SK-N-SH (cell line): ENCODE results near the gene KCTD5. TPM values are rescaled to one million over a fixed set of nuclear protein-coding genes. Genes with fewer than 3 reads are reported as not detected.

Source experiments
- polyA plus RNA-seq, 3 experiments: library from polyadenylated mRNA; depleted of rRNA; stranded (reverse); fragments of >200 nt; gene quantifications; 2 replicates each; pipeline ENCODE4 v1.2.3, GENCODE V29; 2012

KCTD5 gene
- polyA plus RNA-seq, 1 of the 3 experiments (the other 2 are of a cell fraction): 53.4 TPM

Other genes with a start within 250 kb of the KCTD5 start
- gene TEDC2, start 222.4 kb upstream of the KCTD5 start, polyA plus RNA-seq (2012; rRNA removed): 15.6 and 16.5 TPM in 2 replicates
- 0.26 and 0.28 TPM in 2 replicates for gene NTN3, start 211.2 kb upstream of the KCTD5 start, polyA plus RNA-seq (2012; rRNA removed)
- 5.6 and 6.7 TPM in 2 replicates for gene TBC1D24, start 207.4 kb upstream of the KCTD5 start, polyA plus RNA-seq (2012; rRNA removed)
- 30.2 and 80.1 TPM in 2 replicates for gene ATP6V0C, start 168.6 kb upstream of the KCTD5 start, polyA plus RNA-seq (2012; rRNA removed)
- gene AMDHD2, start 162.2 kb upstream of the KCTD5 start, polyA plus RNA-seq (2012; rRNA removed): 38.1 and 50.7 TPM in 2 replicates
- not detected in 2 replicates for gene CEMP1, start 151.1 kb upstream of the KCTD5 start, polyA plus RNA-seq (2012; rRNA removed)
- gene PDPK1, start 144.5 kb upstream of the KCTD5 start, polyA plus RNA-seq (2012; rRNA removed): 22.0 and 33.4 TPM in 2 replicates
- gene PRSS27, start 37.7 kb downstream of the KCTD5 start, polyA plus RNA-seq (2012; rRNA removed): 7.6 and 7.7 TPM in 2 replicates
- 100 and 143 TPM in 2 replicates for gene SRRM2, start 70.1 kb downstream of the KCTD5 start, polyA plus RNA-seq (2012; rRNA removed)
- gene ELOB, start 94.8 kb downstream of the KCTD5 start, polyA plus RNA-seq (2012; rRNA removed): 327 and 329 TPM in 2 replicates
- not detected in 2 replicates for gene PRSS33, start 105.0 kb downstream of the KCTD5 start, polyA plus RNA-seq (2012; rRNA removed)
- not detected in 2 replicates for gene PRSS41, start 115.9 kb downstream of the KCTD5 start, polyA plus RNA-seq (2012; rRNA removed)
- gene PRSS21, start 134.7 kb downstream of the KCTD5 start, polyA plus RNA-seq (2012; rRNA removed): not detected in 2 replicates
- gene ZG16B, start 147.8 kb downstream of the KCTD5 start, polyA plus RNA-seq (2012; rRNA removed): 0.26 and 0.47 TPM in 2 replicates
- gene PRSS22, start 175.6 kb downstream of the KCTD5 start, polyA plus RNA-seq (2012; rRNA removed): not detected in 2 replicates
- gene FLYWCH2, start 200.7 kb downstream of the KCTD5 start, polyA plus RNA-seq (2012; rRNA removed): 56.4 and 64.8 TPM in 2 replicates
- gene FLYWCH1, start 229.4 kb downstream of the KCTD5 start, polyA plus RNA-seq (2012; rRNA removed): 22.4 and 30.1 TPM in 2 replicates